H7 (cell line): ENCODE data around the gene PPP1R11. TPM values are rescaled to one million over a fixed set of nuclear protein-coding genes. Genes with fewer than 3 reads are reported as not detected.
"Not testable (repeated sequence)": the region's sequence is repeated elsewhere in the genome, so short reads cannot be mapped to it uniquely, and the experiment has no call there.

Experiments used
- DNase-seq: peaks from one replicate; pipeline ENCODE4 v3.0.0; 2012
- H3K27me3 ChIP-seq: 2 replicates; pipeline ENCODE4 v1.6.0; 2011; ENCODE audit warnings: mild to moderate bottlenecking, low read length; ENCODE audit not compliant: control insufficient read depth, insufficient read depth
- H3K36me3 ChIP-seq: replicated peaks from 2 replicates; pipeline ENCODE4 v1.5.1; 2011; ENCODE audit warnings: low read length; ENCODE audit not compliant: control insufficient read depth, insufficient read depth
- H3K4me3 ChIP-seq: 2 replicates; pipeline ENCODE4 v1.5.1; 2011; ENCODE audit warnings: low read depth, mild to moderate bottlenecking, control low read depth, low read length, moderate library complexity; ENCODE audit not compliant: insufficient read depth
- total RNA-seq: library from RNA; depleted of rRNA; stranded (reverse); fragments of >200 nt; shearing (Covaris generic); gene quantifications from 2 replicates; pipeline ENCODE4 v1.2.3, GENCODE V29; 2014; rRNA removed

PPP1R11 gene
- total RNA-seq, 1 experiment from 2014 or later, result 27.2 TPM

GRCh38 chr6:30116724-30117123 is 49.7 kb downstream of the PPP1R11 start:
- DNase-seq, result no peak
- Histone ChIP-seq H3K4me3 (no peak overlapping the region), H3K27me3 (peaks cover 18% of the 10 kb centered on the region), H3K36me3 (no peaks in the 10 kb centered on the region)

- not testable (repeated sequence) for DNase-seq, H3K36me3 ChIP-seq, H3K27me3 ChIP-seq, H3K4me3 ChIP-seq
These were observed 51.7 kb downstream of the PPP1R11 start for GRCh38 chr6:30118691-30119090.

Other genes with a start within 250 kb of the PPP1R11 start
- gene HLA-G, start 239.4 kb upstream of the PPP1R11 start, total RNA-seq, result 0.41 and 0.48 TPM in 2 replicates
- gene HLA-A, start 124.7 kb upstream of the PPP1R11 start, total RNA-seq, result 55.5 and 73.8 TPM in 2 replicates
- gene POLR1H, start 5.9 kb upstream of the PPP1R11 start, total RNA-seq, result 42.6 and 43.5 TPM in 2 replicates
- 0.14 TPM in 1 of 2 replicates, not detected in the other for gene RNF39, start 8.6 kb downstream of the PPP1R11 start, total RNA-seq
- gene TRIM31, start 45.9 kb downstream of the PPP1R11 start, total RNA-seq, result not detected in 2 replicates
- not detected in 2 replicates for gene TRIM40, start 68.9 kb downstream of the PPP1R11 start, total RNA-seq
- gene TRIM10, start 94.0 kb downstream of the PPP1R11 start, total RNA-seq, result not detected in 2 replicates
- gene TRIM15, start 96.3 kb downstream of the PPP1R11 start, total RNA-seq, result 0.55 TPM in 1 of 2 replicates, not detected in the other
- 22.8 and 28.3 TPM in 2 replicates for gene TRIM26, start 146.2 kb downstream of the PPP1R11 start, total RNA-seq